ENCODE results near the gene PCSK5.

PCSK5 gene

DNA sequence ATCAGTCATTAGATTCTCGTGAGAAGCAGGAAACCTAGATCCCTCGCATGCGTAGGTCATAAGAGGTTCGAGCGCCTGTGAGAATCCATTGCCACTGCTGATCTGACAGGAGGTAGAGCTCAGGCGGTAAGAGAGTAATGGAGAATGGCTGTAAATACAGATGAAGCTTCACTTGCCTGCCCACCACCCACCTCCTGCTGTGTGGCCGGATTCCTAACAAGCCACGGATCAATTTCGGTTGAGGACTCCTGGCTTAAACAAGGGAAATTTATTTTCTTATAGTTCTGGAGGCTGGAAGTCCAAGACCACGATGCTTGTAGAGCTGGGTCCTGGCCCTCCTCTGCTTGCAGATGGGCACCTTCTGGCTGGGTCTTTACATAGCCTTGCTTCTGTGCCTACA, 200.4 kb downstream of the PCSK5 start:
- no peak overlapping the region for H3K4me3 Mint-ChIP-seq
- no peaks in the 10 kb centered on the region for H3K9me3 Mint-ChIP-seq
- no peaks in the 10 kb centered on the region for H3K36me3 Mint-ChIP-seq (ENCODE audit: insufficient read depth)
- ATAC-seq (replicated peaks; ENCODE audit: extremely low read depth, poor library complexity, severe bottlenecking) (no peak), DNase-seq (ENCODE audit: low spot score in 2 of 2) (no peak)
- H3K27me3 Mint-ChIP-seq = no peaks in the 10 kb centered on the region
- no peak overlapping the region for H3K27ac Mint-ChIP-seq (ENCODE audit: low read depth)
- no peaks in the 10 kb centered on the region for H3K4me1 Mint-ChIP-seq

- H3K9me3 Mint-ChIP-seq = no peaks in the 10 kb centered on the region
- no peak overlapping the region for H3K27ac Mint-ChIP-seq (ENCODE audit: low read depth)
- no peaks in the 10 kb centered on the region for H3K27me3 Mint-ChIP-seq
- H3K4me1 Mint-ChIP-seq = no peaks in the 10 kb centered on the region
- no peak overlapping the region for H3K4me3 Mint-ChIP-seq
- DNase-seq (ENCODE audit: low spot score in 2 of 2) = no peak
- no peak for ATAC-seq (replicated peaks; ENCODE audit: extremely low read depth, poor library complexity, severe bottlenecking)
- H3K36me3 Mint-ChIP-seq (ENCODE audit: insufficient read depth) = no peaks in the 10 kb centered on the region
These were observed 202.1 kb downstream of the PCSK5 start for GRCh38 chr9:76092572-76092971.

GRCh38 chr9:76095585-76095984, 205.1 kb downstream of the PCSK5 start:
- H3K36me3 Mint-ChIP-seq (ENCODE audit: insufficient read depth) = no peaks in the 10 kb centered on the region
- no peaks in the 10 kb centered on the region for H3K9me3 Mint-ChIP-seq
- no peak for DNase-seq (ENCODE audit: low spot score in 2 of 2)
- no peaks in the 10 kb centered on the region for H3K27me3 Mint-ChIP-seq
- no peaks in the 10 kb centered on the region for H3K4me1 Mint-ChIP-seq
- no peak overlapping the region for H3K4me3 Mint-ChIP-seq
- ATAC-seq (replicated peaks; ENCODE audit: extremely low read depth, poor library complexity, severe bottlenecking) = no peak
- no peak overlapping the region for H3K27ac Mint-ChIP-seq (ENCODE audit: low read depth)

DNA sequence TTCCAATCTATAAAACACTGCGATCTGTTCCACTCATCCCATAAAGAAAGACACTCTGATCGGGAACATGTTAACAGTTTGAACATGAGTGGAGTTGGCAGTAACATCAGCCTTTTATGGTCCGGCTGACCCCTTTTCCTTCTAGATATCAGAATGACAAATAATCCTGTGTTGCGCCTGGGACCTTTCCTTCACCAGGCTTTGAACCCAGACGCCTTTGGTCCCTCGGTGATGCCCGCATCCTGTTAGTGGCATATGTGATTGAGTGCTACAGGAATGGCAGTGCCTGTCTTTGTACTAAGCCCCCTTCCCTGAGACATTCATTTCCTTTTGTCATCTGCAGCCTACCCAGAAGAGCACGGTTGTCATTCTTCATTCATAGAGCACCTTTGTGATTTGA, 209.0 kb downstream of the PCSK5 start:
- H3K36me3 Mint-ChIP-seq (ENCODE audit: insufficient read depth) = no peaks in the 10 kb centered on the region
- no peak overlapping the region for H3K27ac Mint-ChIP-seq (ENCODE audit: low read depth)
- DNase-seq (ENCODE audit: low spot score in 2 of 2) (no peak), ATAC-seq (replicated peaks; ENCODE audit: extremely low read depth, poor library complexity, severe bottlenecking) (no peak)
- no peak overlapping the region for H3K4me3 Mint-ChIP-seq
- no peaks in the 10 kb centered on the region for H3K4me1 Mint-ChIP-seq
- H3K9me3 Mint-ChIP-seq = peaks cover 7% of the 10 kb centered on the region
- peaks cover 12% of the 10 kb centered on the region for H3K27me3 Mint-ChIP-seq

DNA sequence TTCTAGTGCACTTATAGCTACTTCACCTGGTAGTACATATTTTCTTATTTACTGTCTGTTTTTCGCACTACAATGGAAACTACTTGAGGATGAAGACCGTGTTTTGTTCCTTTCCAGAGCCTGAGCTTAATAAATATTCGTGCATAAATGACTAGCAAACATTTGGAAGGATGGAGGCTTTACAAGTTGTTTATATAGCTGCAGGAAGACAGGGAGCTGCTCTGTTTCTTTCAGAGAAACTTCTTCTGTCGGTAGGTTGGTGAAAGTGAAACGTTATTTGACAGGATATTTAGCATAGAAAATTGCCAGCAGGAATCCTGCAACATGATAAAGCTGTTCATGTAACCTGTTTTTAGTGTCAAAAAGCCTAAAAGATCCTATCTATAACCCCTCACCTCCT, 210.6 kb downstream of the PCSK5 start:
- Mint-ChIP-seq H3K4me1 (no peaks in the 10 kb centered on the region), H3K4me3 (no peak overlapping the region), H3K27me3 (peaks cover 12% of the 10 kb centered on the region), H3K36me3 (ENCODE audit: insufficient read depth) (no peaks in the 10 kb centered on the region), H3K9me3 (peaks cover 7% of the 10 kb centered on the region), H3K27ac (ENCODE audit: low read depth) (no peak overlapping the region)
- ATAC-seq (replicated peaks; ENCODE audit: extremely low read depth, poor library complexity, severe bottlenecking) = no peak
- no peak for DNase-seq (ENCODE audit: low spot score in 2 of 2)

DNA sequence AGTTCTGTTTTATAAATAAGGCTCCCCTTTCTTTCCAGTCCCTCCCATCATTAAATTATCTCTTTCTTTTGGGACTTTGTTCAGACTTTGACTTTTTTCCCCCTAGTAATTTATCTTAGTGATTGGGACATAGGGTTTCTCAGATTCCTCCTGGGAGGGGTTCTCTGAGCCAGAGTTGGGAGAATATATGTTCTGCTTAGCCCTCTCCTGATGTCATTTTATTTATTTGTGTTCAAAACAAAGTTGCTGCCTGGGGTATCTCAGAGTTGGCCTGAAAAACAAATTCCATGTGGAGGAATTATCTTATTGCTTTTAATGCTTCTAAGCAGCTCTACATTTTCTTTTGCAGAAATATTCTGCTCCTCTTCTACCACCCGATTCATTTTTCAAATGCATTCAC, 211.0 kb downstream of the PCSK5 start:
- DNase-seq (ENCODE audit: low spot score in 2 of 2) (no peak), ATAC-seq (replicated peaks; ENCODE audit: extremely low read depth, poor library complexity, severe bottlenecking) (no peak)
- Mint-ChIP-seq H3K27ac (ENCODE audit: low read depth) (no peak overlapping the region), H3K36me3 (ENCODE audit: insufficient read depth) (no peaks in the 10 kb centered on the region), H3K4me3 (no peak overlapping the region), H3K27me3 (peaks cover 12% of the 10 kb centered on the region), H3K9me3 (peaks cover 7% of the 10 kb centered on the region), H3K4me1 (no peaks in the 10 kb centered on the region)

GRCh38 chr9:76101947-76102346, 211.5 kb downstream of the PCSK5 start:
- ATAC-seq (replicated peaks; ENCODE audit: extremely low read depth, poor library complexity, severe bottlenecking) (no peak), DNase-seq (ENCODE audit: low spot score in 2 of 2) (no peak)
- Mint-ChIP-seq H3K27me3 (peaks cover 12% of the 10 kb centered on the region), H3K4me3 (no peak overlapping the region), H3K4me1 (no peaks in the 10 kb centered on the region), H3K36me3 (ENCODE audit: insufficient read depth) (no peaks in the 10 kb centered on the region), H3K27ac (ENCODE audit: low read depth) (no peak overlapping the region), H3K9me3 (peaks cover 7% of the 10 kb centered on the region)

- ATAC-seq (replicated peaks; ENCODE audit: extremely low read depth, poor library complexity, severe bottlenecking) (no peak), DNase-seq (ENCODE audit: low spot score in 2 of 2) (no peak)
- no peaks in the 10 kb centered on the region for H3K36me3 Mint-ChIP-seq (ENCODE audit: insufficient read depth)
- H3K27me3 Mint-ChIP-seq = peaks cover 12% of the 10 kb centered on the region
- H3K9me3 Mint-ChIP-seq = peaks cover 7% of the 10 kb centered on the region
- no peaks in the 10 kb centered on the region for H3K4me1 Mint-ChIP-seq
- no peak overlapping the region for H3K27ac Mint-ChIP-seq (ENCODE audit: low read depth)
- no peak overlapping the region for H3K4me3 Mint-ChIP-seq
These were observed 213.2 kb downstream of the PCSK5 start for GRCh38 chr9:76103531-76104315.

DNA sequence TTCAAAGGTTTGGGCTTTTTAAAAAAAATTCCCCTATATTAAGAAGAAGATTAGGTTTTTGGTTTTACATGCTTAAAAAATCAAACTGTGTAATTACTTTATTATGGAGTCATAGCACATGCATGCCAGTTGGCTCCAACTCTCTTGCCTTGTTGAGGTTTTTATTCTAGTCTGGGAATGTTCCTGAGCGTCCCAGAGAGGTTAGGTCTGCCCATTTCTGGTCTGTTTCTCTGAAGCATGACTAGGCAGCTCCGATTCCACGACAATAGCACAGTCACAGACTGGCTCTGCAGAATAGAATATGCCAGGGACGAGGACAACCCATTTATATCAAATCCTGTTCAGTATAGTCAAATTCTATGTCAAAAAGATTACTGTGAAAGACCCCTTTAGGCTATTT, 217.0 kb downstream of the PCSK5 start:
- no peaks in the 10 kb centered on the region for H3K27me3 Mint-ChIP-seq
- H3K27ac Mint-ChIP-seq (ENCODE audit: low read depth) = no peak overlapping the region
- H3K4me1 Mint-ChIP-seq = no peaks in the 10 kb centered on the region
- ATAC-seq (replicated peaks; ENCODE audit: extremely low read depth, poor library complexity, severe bottlenecking) = no peak
- DNase-seq (ENCODE audit: low spot score in 2 of 2) = no peak
- H3K9me3 Mint-ChIP-seq = no peaks in the 10 kb centered on the region
- H3K36me3 Mint-ChIP-seq (ENCODE audit: insufficient read depth) = no peaks in the 10 kb centered on the region
- no peak overlapping the region for H3K4me3 Mint-ChIP-seq

DNA sequence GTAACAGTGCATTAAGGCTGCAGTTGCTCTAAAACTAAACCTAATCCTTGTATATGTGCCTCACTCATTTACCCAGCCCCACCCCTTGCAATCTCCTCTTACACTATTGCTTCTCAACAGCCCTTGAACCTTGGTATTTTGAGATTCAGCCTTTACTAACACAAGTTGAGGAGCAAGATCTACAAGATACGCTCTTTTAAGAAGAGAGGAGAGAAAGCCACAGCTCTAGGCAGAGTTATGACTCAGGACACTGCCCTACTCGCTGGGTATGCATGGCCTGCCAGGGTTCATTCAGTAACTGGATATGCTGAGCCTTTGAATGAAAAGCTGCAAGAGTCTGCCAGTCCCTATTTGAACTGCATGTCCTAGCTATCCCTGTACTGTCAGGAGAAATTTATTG, 219.5 kb downstream of the PCSK5 start:
- H3K9me3 Mint-ChIP-seq = no peaks in the 10 kb centered on the region
- no peak for ATAC-seq (replicated peaks; ENCODE audit: extremely low read depth, poor library complexity, severe bottlenecking)
- no peaks in the 10 kb centered on the region for H3K27me3 Mint-ChIP-seq

DNA sequence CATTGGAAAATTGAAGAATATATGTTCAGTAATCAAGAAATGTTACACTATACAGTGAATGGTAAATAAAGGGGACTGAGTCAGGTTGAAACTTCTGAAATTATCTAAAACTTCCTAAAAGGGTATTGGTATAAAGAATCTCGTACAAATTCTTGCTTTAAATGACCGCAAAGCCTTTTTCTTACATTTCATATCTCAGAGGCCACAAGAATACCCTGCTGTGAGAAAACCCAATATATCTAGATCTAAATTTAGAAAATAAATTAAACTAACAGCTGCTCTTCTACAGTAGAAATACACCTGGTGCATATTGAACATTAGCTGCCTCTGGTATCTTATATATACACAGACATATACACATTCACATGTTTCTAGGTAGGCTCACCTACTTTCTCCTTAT, 221.7 kb downstream of the PCSK5 start:
- no peak overlapping the region for H3K27ac Mint-ChIP-seq (ENCODE audit: low read depth)
- no peaks in the 10 kb centered on the region for H3K4me1 Mint-ChIP-seq
- H3K27me3 Mint-ChIP-seq = no peaks in the 10 kb centered on the region
- no peak overlapping the region for H3K4me3 Mint-ChIP-seq
- H3K9me3 Mint-ChIP-seq = no peaks in the 10 kb centered on the region
- DNase-seq (ENCODE audit: low spot score in 2 of 2) = no peak
- no peak for ATAC-seq (replicated peaks; ENCODE audit: extremely low read depth, poor library complexity, severe bottlenecking)
- no peaks in the 10 kb centered on the region for H3K36me3 Mint-ChIP-seq (ENCODE audit: insufficient read depth)

More for the DNA sequence above, 219.5 kb downstream of the PCSK5 start:
- no peak for DNase-seq (ENCODE audit: low spot score in 2 of 2)
- Mint-ChIP-seq H3K27ac (ENCODE audit: low read depth) (no peak overlapping the region), H3K36me3 (ENCODE audit: insufficient read depth) (no peaks in the 10 kb centered on the region), H3K4me3 (no peak overlapping the region), H3K4me1 (no peaks in the 10 kb centered on the region)

DNA sequence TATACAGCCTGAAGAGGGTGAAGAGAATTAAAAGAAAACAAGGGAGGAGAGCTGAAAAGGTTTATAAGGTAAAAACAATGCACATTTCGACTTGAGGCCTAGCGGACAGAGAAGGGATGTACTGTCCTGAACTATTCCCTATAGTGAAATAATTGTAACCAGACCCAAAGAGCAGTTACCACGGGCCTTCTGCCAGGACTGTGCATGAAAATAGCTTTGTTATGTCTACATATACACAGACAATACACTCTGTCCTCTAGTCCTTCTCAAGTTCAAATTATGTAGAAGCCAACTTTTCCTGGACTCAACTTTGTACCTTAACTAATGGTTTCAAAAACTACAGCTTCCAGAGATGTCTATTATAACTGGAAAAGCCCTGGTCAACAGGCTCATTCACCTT, 223.7 kb downstream of the PCSK5 start:
- DNase-seq (ENCODE audit: low spot score in 2 of 2) (no peak), ATAC-seq (replicated peaks; ENCODE audit: extremely low read depth, poor library complexity, severe bottlenecking) (no peak)
- Mint-ChIP-seq H3K9me3 (no peaks in the 10 kb centered on the region), H3K4me1 (no peaks in the 10 kb centered on the region), H3K4me3 (no peak overlapping the region), H3K36me3 (ENCODE audit: insufficient read depth) (no peaks in the 10 kb centered on the region), H3K27me3 (no peaks in the 10 kb centered on the region), H3K27ac (ENCODE audit: low read depth) (no peak overlapping the region)

- H3K27ac Mint-ChIP-seq (ENCODE audit: low read depth) = no peak overlapping the region
- DNase-seq (ENCODE audit: low spot score in 2 of 2) (no peak), ATAC-seq (replicated peaks; ENCODE audit: extremely low read depth, poor library complexity, severe bottlenecking) (no peak)
- H3K4me1 Mint-ChIP-seq = no peaks in the 10 kb centered on the region
- no peaks in the 10 kb centered on the region for H3K9me3 Mint-ChIP-seq
- no peaks in the 10 kb centered on the region for H3K36me3 Mint-ChIP-seq (ENCODE audit: insufficient read depth)
- H3K4me3 Mint-ChIP-seq = no peak overlapping the region
- H3K27me3 Mint-ChIP-seq = no peaks in the 10 kb centered on the region
These were observed 224.9 kb downstream of the PCSK5 start for GRCh38 chr9:76115396-76115795.

All from central memory CD8-positive, alpha-beta T cell (primary cell).